ENCODE results near the gene GPT2.
"Not testable (repeated sequence)": the region's sequence is repeated elsewhere in the genome, so short reads cannot be mapped to it uniquely, and the experiment has no call there.

Gene GPT2

DNA sequence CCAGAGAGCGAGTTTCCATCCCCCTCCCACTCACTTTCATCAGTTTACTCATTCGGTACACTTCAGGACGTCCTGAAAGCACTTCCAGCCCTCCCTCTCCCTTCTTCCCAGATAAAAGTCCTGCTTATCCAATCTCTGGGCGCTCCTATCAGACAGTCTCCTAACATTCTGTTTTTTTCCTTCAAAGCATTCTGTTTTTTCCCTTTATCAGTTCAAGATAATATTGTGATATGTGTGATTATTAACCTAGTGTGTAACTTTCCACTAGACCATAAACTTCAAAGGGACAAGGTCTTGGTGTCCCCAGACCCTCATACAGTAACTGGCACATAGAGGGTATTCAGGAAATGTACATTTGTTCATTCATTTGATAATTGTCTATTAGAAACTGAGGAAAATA lies 28.8 kb upstream of the GPT2 start:
- no peak overlapping the region for H3K27ac ChIP-seq
- TF ChIP-seq, protein P1, sequence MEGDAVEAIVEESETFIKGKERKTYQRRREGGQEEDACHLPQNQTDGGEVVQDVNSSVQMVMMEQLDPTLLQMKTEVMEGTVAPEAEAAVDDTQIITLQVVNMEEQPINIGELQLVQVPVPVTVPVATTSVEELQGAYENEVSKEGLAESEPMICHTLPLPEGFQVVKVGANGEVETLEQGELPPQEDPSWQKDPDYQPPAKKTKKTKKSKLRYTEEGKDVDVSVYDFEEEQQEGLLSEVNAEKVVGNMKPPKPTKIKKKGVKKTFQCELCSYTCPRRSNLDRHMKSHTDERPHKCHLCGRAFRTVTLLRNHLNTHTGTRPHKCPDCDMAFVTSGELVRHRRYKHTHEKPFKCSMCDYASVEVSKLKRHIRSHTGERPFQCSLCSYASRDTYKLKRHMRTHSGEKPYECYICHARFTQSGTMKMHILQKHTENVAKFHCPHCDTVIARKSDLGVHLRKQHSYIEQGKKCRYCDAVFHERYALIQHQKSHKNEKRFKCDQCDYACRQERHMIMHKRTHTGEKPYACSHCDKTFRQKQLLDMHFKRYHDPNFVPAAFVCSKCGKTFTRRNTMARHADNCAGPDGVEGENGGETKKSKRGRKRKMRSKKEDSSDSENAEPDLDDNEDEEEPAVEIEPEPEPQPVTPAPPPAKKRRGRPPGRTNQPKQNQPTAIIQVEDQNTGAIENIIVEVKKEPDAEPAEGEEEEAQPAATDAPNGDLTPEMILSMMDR (conservative IDR thresholded peaks at IDR 0.05) = no peak

DNA sequence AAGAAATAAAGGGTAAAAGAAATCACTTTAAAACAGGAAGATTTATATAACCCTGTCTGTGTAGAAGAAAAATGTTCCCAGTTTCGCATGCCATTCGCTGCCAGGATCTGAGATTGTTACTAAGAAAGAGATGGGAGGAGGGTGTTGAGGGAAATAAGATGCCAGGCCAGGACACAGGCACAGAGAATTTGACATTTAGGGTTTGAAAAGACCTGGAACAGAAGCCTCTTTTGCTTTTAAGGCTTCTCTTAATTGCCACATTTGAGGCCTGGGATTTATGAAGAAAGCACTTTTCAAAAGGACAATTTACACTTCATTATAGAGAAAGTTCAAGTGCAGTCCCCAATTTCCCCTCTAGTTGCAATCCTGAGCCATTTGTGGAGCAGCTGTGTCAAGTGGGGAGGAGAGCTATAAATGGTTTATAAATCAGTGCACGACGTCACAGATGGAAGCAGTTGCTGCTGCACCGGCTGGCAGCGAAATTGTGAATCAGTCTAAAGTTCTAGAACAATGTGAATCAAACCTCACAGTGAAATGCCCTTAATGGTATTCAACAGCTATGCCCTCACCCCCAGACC lies 26.7 kb upstream of the GPT2 start:
- TF ChIP-seq, protein P1 (conservative IDR thresholded peaks at IDR 0.05) = peak; percentile 20

DNA sequence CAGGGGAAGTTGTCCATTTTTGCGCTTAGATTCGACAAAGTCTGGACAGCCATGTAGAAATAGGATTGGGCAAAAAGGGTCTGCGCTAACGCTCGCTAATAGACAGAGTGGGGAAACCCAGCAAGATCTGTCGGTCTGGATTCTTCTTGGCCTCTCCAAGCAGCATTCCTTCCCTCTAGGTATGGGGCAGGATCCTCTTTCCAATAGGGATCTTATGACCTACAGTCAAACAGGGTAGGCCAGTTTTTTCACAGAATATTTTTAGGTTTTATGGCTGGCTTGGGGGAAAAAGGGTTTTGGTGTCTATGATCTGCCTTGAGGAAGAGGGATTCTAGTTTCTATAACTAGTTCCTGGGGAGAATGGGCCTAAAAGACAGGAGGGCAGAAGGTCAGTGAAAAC lies 26.0 kb upstream of the GPT2 start:
- no peak overlapping the region for H3K27ac ChIP-seq
- TF ChIP-seq, protein P1 (conservative IDR thresholded peaks at IDR 0.05) = no peak

More for the DNA sequence above, 26.7 kb upstream of the GPT2 start:
- H3K27ac ChIP-seq = no peak overlapping the region

DNA sequence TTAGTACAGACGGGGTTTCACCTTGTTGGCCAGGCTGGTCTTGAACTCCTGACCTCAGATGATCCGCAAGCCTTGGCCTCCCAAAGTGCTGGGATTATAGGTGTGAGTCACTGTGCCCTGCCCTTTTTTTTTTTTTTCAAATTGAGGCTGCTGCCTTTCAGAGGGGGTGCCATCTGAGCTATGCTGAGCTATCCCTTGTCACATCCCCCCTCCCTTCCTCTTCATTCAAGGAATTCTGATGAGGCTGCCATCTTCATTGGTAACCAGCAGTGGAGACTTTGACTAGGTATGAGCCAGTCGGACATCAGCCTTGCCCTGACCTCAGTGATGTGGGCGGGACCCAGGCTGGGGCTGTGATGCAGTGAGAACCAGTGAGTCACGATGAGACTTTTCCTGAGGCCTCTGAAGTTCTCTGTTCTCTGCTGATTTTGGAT lies 24.4 kb upstream of the GPT2 start:
- TF ChIP-seq, protein P1 (conservative IDR thresholded peaks at IDR 0.05) = no peak
- no peak overlapping the region for H3K27ac ChIP-seq

DNA sequence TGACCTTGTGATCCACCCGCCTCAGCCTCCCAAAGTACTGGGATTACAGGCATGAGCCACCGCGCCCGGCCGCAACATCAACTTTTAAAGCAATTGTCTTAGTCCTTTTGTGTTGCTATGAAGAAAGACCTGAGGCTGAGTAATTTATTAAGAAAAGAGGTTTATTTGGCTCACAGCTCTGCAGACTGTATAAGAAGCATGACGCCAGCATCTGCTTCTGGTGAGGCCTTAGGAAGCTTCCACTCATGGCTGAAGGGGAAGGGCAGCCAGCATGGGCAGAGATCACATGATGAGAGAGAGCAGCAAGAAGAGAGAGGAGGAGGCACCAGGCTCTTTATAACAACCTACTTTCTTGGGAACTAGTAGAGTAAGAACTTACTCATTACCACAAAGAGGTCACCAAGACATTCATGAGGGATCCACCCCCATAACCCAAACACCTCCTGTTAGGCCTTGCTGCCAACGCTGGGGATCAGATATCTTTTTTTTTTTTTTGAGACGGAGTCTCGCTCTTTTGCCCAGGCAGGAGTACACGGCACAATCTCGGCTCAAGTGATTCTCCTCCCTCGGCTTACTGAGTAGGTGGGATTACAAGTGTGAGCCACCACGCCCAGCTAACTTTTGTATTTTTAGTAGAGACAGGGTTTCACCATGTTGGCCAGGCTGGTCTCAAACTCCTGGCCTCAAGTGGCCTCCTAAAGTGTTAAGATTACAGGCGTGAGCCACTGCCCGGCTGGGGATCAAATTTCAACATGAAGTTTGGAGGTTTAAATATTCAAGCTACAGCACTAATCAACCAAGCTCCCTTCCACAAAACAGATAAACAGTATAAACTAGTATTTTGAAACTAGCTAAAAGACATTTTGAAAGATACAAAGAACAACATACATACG lies 21.4 kb upstream of the GPT2 start:
- H3K27ac ChIP-seq = no peak overlapping the region
- TF ChIP-seq, protein P1 (conservative IDR thresholded peaks at IDR 0.05) = no peak

DNA sequence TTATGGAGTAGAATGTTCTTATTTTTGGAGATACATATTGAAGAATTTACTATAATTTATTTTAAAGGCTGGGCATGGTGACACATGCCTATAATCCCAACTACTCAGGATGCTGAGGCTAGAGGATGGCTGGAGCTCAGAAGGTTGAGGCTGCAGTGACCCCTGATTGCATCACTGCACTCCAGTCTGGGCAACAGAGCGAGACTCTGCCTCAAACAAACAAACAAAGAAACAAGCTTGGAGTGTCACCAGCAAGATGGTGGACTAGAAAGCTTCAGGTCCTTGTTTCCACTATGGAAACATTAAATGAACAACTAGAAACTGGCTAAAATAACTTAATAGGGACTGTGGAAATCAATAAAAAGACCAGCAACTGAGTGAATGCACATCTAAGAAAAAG lies 17.9 kb upstream of the GPT2 start:
- no peak overlapping the region for H3K27ac ChIP-seq
- TF ChIP-seq, protein P1 (conservative IDR thresholded peaks at IDR 0.05) = no peak

DNA sequence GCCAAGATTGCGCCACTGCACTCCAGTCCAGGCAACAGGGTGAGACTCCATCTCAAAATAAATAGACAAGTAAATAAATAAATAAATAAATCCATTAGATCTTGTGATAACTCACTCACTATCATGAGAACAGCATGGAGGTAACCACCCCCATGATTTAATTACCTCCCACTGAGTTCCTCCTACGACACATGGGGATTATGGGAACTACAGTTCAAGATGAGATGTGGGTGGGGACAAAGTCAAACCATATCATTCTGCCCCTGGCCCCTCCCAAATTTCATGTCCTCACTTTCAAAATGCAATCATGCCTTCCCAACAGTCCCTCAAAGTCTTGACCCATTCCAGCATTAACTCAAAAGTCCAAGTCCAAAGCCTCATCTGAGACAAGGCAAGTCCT lies 16.7 kb upstream of the GPT2 start:
- H3K27ac ChIP-seq = not testable (repeated sequence)

DNA sequence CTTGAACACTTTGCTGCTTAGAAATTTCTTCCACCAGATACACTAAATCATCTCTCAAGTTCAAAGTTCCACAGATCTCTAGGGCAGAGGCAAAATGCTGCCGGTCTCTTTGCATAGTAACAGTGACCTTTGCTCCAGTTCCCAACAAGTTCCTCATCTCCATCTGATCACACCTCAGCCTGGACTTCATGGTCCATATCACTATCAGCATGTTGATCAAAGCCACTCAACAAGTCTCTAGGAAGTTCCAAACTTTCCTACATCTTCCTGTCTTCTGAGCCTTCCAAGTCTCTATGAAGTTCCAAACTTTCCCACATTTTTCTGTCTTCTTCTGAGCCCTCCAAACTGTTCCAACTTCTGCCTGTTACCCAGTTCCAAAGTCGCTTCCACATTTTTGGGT lies 15.3 kb upstream of the GPT2 start:
- not testable (repeated sequence) for H3K27ac ChIP-seq

All from VCaP (cell line).